ENCODE measurements around the gene SLC48A1. TPM values are rescaled to one million over a fixed set of nuclear protein-coding genes. Genes with fewer than 3 reads are reported as not detected.

Gene SLC48A1
- total and polyA plus RNA-seq, 10 of the 15 experiments (the other 5 are each of a cell fraction or from before 2014, with no cell fraction given) = 1.1 to 4.9 (median 1.9) TPM

- peaks cover 5% of the 10 kb centered on the region; the same call in 1 of the 2 replicates for H3K4me1 ChIP-seq (ENCODE audit: control insufficient read depth, insufficient read depth, low read length)
- POLR2A ChIA-PET = interaction anchor here (1.0 kb wide), 1 partner anchor 8 kb away, joined by 4 read pairs; no protein-coding TSS in a partner anchor
- no peak overlapping the region for H3K4me3 ChIP-seq
- H3K9ac ChIP-seq (ENCODE audit: control insufficient read depth, insufficient read depth, low read length) = no peak overlapping the region
- ATAC-seq (peak; percentile 28), FAIRE-seq (no peak), DNase-seq (ENCODE audit: low read depth, low spot score) (no peak)
- no peak overlapping the region for H3K4me2 ChIP-seq (ENCODE audit: control insufficient read depth, insufficient read depth)
- CTCF ChIA-PET = interaction anchor here (10.0 to 10.4 kb wide), 2 partner anchors 10 to 27 kb away, joined by 507 to 814 read pairs; partner anchors contain the start of genes RAPGEF3 and SLC48A1
- H3K9me3 ChIP-seq (replicated peaks; ENCODE audit: control insufficient read depth, insufficient read depth, low read length) = no peaks in the 10 kb centered on the region
- intact Hi-C loops (cut with micrococcal nuclease; ENCODE audit: unreplicated experiment) = no loop called here
- TF ChIP-seq ZNF622 (IDR thresholded peaks at IDR 0.05) = no peak
- TF ChIP-seq ZNF207 (IDR thresholded peaks at IDR 0.05; ENCODE audit: borderline replicate concordance) = no peak
- no peak for TF ChIP-seq YY1 (IDR thresholded peaks at IDR 0.05; ENCODE audit: low read depth, low read length)
- TF ChIP-seq TCF3 (IDR thresholded peaks at IDR 0.05; ENCODE audit: borderline replicate concordance, insufficient read depth, low read depth, low read length) = peak; percentile 58; the same call in 1 of the 2 replicates
- no peak for TF ChIP-seq CREM (IDR thresholded peaks at IDR 0.05; ENCODE audit: low read depth)
- TF ChIP-seq ZNF24 (IDR thresholded peaks at IDR 0.05) = peak; percentile 86
- 0 out of 4 replicates have a peak, but pooled peaks of 1 of the 2 experiments have one; percentile 12 for TF ChIP-seq IKZF2 (IDR thresholded peaks at IDR 0.05)
- no peak for TF ChIP-seq CHD1 (IDR thresholded peaks at IDR 0.05; ENCODE audit: low read depth, low read length)
- no peak for TF ChIP-seq RELB (IDR thresholded peaks at IDR 0.05; ENCODE audit: low read depth)
- no peak for TF ChIP-seq POLR2AphosphoS2 (IDR thresholded peaks at IDR 0.05; ENCODE audit: low read depth, low read length)
- no peak for TF ChIP-seq ZNF384 (IDR thresholded peaks at IDR 0.05; ENCODE audit: borderline replicate concordance, low read depth, low read length)
- TF ChIP-seq SPI1 (IDR thresholded peaks at IDR 0.05; ENCODE audit: borderline replicate concordance, insufficient read depth, low read depth, low read length) = peak; percentile 45; the same call in 1 of the 2 replicates
- TF ChIP-seq EED (IDR thresholded peaks at IDR 0.05; ENCODE audit: low read depth) = no peak
- no peak for TF ChIP-seq RELA (IDR thresholded peaks at IDR 0.05; ENCODE audit: borderline replicate concordance, partially characterized antibody)
- TF ChIP-seq PKNOX1 (IDR thresholded peaks at IDR 0.05) = no peak
- RAD21 ChIA-PET (ENCODE audit: unreplicated experiment) = interaction anchor here (2.2 kb wide), 1 partner anchor 19 kb away, joined by 6 read pairs; no protein-coding TSS in a partner anchor
- SMC1A ChIA-PET (ENCODE audit: uncharacterized antibody, unreplicated experiment) = interaction anchor here (1.0 to 10.3 kb wide), 2 partner anchors 11 to 19 kb away, joined by 3 to 277 read pairs; partner anchors contain the start of gene RAPGEF3
- no peak overlapping the region for H3K27ac ChIP-seq (ENCODE audit: control insufficient read depth, insufficient read depth)
- no peaks in the 10 kb centered on the region for H4K20me1 ChIP-seq (ENCODE audit: control insufficient read depth, insufficient read depth)
- no peaks in the 10 kb centered on the region for H3K79me2 ChIP-seq (ENCODE audit: control insufficient read depth, insufficient read depth, low read length)
- in situ Hi-C loops (cut with MboI) = no loop called here
- 19% methylated on average over 4 of the region's 4 CpGs for WGBS (ENCODE audit: insufficient coverage, insufficient replicate concordance, low lambda C conversion rate, missing lambda C conversion rate)
- no peaks in the 10 kb centered on the region for H3K36me3 ChIP-seq (ENCODE audit: control insufficient read depth in 2 of 2, insufficient read depth in 2 of 2, low read length in 1 of 2)
- no TSS peak for BruUV-seq (replicated peaks)
- no peaks in the 10 kb centered on the region for H3K27me3 ChIP-seq (replicated peaks in 1 of 2; ENCODE audit: control insufficient read depth in 2 of 2, insufficient read depth in 2 of 2, low read length in 1 of 2)
- no peak overlapping the region for H2AFZ ChIP-seq (ENCODE audit: control insufficient read depth, low read depth, low read length)
Measured at GRCh38 chr12:47747126-47747525, 25.9 kb upstream of the SLC48A1 start.
